ENCODE measurements around the gene EBLN2.

DNA sequence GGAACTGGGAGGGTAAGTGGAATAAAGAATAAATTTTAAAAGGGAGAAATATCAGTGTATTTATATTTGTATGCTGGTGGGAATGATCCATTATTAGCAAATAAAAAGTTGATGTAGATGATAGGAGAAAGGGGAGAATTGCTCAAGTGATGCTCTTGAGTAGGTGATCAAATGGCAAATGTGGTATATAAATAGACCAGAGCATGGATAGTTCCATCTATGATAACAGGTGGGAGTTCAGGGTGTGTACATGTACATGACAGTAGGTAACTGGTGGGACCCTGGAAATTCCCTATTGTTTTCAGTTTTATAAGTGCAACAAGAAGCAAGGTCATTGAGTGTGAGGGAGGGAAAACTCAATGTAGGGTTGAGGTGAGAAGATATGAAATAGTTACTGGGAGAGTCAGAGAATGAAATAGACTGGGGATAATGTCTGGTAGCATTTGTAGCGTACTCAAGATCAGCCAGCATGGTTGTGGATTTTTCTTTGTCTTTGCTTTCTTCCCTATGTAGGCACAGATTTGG is 31.3 kb upstream of the EBLN2 start:
- TF ChIP-seq POLR2AphosphoS5 (IDR thresholded peaks at IDR 0.05; ENCODE audit: insufficient read depth in 1 of 2, low read depth in 1 of 2), result no peak
- TF ChIP-seq, protein P1, sequence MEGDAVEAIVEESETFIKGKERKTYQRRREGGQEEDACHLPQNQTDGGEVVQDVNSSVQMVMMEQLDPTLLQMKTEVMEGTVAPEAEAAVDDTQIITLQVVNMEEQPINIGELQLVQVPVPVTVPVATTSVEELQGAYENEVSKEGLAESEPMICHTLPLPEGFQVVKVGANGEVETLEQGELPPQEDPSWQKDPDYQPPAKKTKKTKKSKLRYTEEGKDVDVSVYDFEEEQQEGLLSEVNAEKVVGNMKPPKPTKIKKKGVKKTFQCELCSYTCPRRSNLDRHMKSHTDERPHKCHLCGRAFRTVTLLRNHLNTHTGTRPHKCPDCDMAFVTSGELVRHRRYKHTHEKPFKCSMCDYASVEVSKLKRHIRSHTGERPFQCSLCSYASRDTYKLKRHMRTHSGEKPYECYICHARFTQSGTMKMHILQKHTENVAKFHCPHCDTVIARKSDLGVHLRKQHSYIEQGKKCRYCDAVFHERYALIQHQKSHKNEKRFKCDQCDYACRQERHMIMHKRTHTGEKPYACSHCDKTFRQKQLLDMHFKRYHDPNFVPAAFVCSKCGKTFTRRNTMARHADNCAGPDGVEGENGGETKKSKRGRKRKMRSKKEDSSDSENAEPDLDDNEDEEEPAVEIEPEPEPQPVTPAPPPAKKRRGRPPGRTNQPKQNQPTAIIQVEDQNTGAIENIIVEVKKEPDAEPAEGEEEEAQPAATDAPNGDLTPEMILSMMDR (IDR thresholded peaks at IDR 0.05), result no peak
- TF ChIP-seq POLR2A (IDR thresholded peaks at IDR 0.05), result no peak
